Adrenal gland (tissue), 12 donors: ENCODE data around the gene ZNF700. TPM values are rescaled to one million over a fixed set of nuclear protein-coding genes. Genes with fewer than 3 reads are reported as not detected.
"Not testable (repeated sequence)": the region's sequence is repeated elsewhere in the genome, so short reads cannot be mapped to it uniquely, and the experiment has no call there.

Experiments used
- DNase-seq, 7 donors: peaks; one replicate each; pipeline ENCODE4 v3.0.0-alpha.2; 2019 to 2020
- H3K27ac ChIP-seq, 5 donors: fragments of 200-600 bp; sonication (generic) in 4 of 5; 1 replicate in 3 of 5; 2 replicates in 2 of 5; pipeline versions ENCODE4 v1.5.1 to v1.8.0; 2016 to 2020; ENCODE audit warnings: mild to moderate bottlenecking in 1 of 5
- H3K27me3 ChIP-seq: fragments of 200-600 bp; 2 replicates; pipeline ENCODE4 v1.8.0; 2021
- H3K36me3 ChIP-seq, 2 donors: fragments of 200-600 bp; replicated peaks in 1 of 2; 1 replicate in 1 of 2; 2 replicates in 1 of 2; pipeline versions ENCODE4 v1.5.1 to v1.8.0; 2018 to 2022
- H3K4me1 ChIP-seq, 2 donors: fragments of 200-600 bp; replicated peaks in 1 of 2; 1 replicate in 1 of 2; 2 replicates in 1 of 2; pipeline versions ENCODE4 v1.5.1 to v1.8.0; 2018 to 2021
- H3K4me3 ChIP-seq, 4 donors: fragments of 200-600 bp; sonication (generic) in 3 of 4; one replicate each; pipeline ENCODE4 v1.5.1; 2016 to 2018
- H3K9me3 ChIP-seq, 3 donors: fragments of 200-600 bp; sonication (generic) in 1 of 3; replicated peaks in 1 of 3; 1 replicate in 2 of 3; 2 replicates in 1 of 3; pipeline versions ENCODE4 v1.5.1 to v1.8.0; 2016 to 2021
- POLR2A ChIP-seq, 2 donors: fragments of 450-650 bp; IDR thresholded peaks; one replicate each; pipeline ENCODE4 v1.6.1; 2017; ENCODE audit warnings: antibody characterized with exemption in 2 of 2, mild to moderate bottlenecking in 2 of 2, moderate library complexity in 1 of 2
- WGBS, 4 donors: extraction: QIAGEN DNeasy Blood & Tissue Kit in 2 of 4; methylation state at CpG; one replicate each; pipeline versions ENCODE4 v1.1.5 to v1.1.7; 2013 to 2017; 5-methylcytosine and 5-hydroxymethylcytosine counted together
- intact Hi-C, 2 donors: fragments of 100-400 bp; cut with DNase I; formaldehyde crosslinking; loops; one replicate each; pipeline versions ENCODE4 v1.14.1 to v1.15.0; 2022 to 2023
- polyA plus RNA-seq, 3 donors: library from polyadenylated mRNA; stranded (reverse); fragments of 200-250 nt in 2 of 3; fragments of 350-450 nt in 1 of 3; fragmentation: Illumina TruSeq in 1 of 3; extraction: RNeasy Lipid Tissue Mini Kit (QIAGEN cat#74804) in 1 of 3; gene quantifications; one replicate each; pipeline ENCODE4 v1.2.3, GENCODE V29; 2013 to 2014
- total RNA-seq, 9 donors: library from RNA; depleted of rRNA in 4 of 9; stranded (reverse); fragments of >200 nt in 4 of 9; fragments of 120-200 nt in 1 of 9; fragmentation: NEBNext Ultra II Directional in 1 of 9; extraction: Animal tissue kit (Norgen Biotek cat#: 25700) in 1 of 9; gene quantifications; one replicate each; pipeline versions ENCODE4 v1.1.0 to v1.2.4, GENCODE V29; 2013 to 2023
- TF ChIP-seq, protein P1 (sequence below), 6 experiments: fragments of 450-650 bp in 4 of 6; fragments of 200-600 bp in 2 of 6; sonication (generic) in 1 of 6; IDR thresholded peaks; 1 replicate in 5 of 6; 2 replicates in 1 of 6; pipeline versions ENCODE4 v1.5.1 to v1.8.0; 2016 to 2021; ENCODE audit warnings: antibody characterized with exemption in 6 of 6, mild to moderate bottlenecking in 2 of 6, moderate library complexity in 1 of 6
- donor health status: healthy with polysubstance abuse.
- donor health status: Bipolar disorder and iron deficiency.
- donor health status: DM: yes; HTN: yes; CAD: no.
- donor health status: DM: no; HTN: no; CAD: no.
- donor health status: DM: no; HTN: no; CAD: no.
- donor health status: DM: yes; HTN: yes; CAD: no.

The ZNF700 gene
- total and polyA plus RNA-seq, 12 donors, result 5.5 to 27.3 (median 12.4) TPM

DNA sequence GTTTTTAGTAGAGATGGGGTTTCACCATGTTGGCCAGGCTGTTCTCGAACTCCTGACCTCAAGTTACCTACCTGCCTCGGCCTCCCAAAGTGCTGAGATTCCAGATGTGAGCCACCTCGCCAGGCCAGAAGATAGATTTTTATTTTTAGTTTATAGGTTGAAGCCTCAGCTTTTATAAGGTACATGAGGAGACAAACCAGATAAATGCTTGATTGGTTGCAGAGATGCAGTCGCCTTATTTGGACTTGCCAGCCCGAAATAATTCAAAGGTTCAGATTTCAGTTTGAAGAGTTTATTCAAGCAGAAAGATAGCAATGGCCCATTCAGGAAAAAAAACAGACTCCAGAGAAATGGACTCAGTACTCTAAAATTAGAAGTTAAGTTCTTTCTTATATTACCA lies 34.3 kb upstream of the ZNF700 start:
- DNase-seq, result no peak
- intact Hi-C loops, result no loop called here
- TF ChIP-seq POLR2A (IDR thresholded peaks at IDR 0.05), result no peak
- TF ChIP-seq, protein P1, sequence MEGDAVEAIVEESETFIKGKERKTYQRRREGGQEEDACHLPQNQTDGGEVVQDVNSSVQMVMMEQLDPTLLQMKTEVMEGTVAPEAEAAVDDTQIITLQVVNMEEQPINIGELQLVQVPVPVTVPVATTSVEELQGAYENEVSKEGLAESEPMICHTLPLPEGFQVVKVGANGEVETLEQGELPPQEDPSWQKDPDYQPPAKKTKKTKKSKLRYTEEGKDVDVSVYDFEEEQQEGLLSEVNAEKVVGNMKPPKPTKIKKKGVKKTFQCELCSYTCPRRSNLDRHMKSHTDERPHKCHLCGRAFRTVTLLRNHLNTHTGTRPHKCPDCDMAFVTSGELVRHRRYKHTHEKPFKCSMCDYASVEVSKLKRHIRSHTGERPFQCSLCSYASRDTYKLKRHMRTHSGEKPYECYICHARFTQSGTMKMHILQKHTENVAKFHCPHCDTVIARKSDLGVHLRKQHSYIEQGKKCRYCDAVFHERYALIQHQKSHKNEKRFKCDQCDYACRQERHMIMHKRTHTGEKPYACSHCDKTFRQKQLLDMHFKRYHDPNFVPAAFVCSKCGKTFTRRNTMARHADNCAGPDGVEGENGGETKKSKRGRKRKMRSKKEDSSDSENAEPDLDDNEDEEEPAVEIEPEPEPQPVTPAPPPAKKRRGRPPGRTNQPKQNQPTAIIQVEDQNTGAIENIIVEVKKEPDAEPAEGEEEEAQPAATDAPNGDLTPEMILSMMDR (IDR thresholded peaks at IDR 0.05), result no peak
- no peaks in the 10 kb centered on the region for H3K27me3 ChIP-seq
- no peak overlapping the region for H3K27ac ChIP-seq
- H3K36me3 ChIP-seq, result no peaks in the 10 kb centered on the region
- 90 to 97% (median 96%) methylated on average over 5 of the region's 5 CpGs for WGBS, 4 donors
- no peak overlapping the region for H3K4me3 ChIP-seq
- no peaks in the 10 kb centered on the region for H3K9me3 ChIP-seq
- H3K4me1 ChIP-seq, result peaks cover 3 to 9% of the 10 kb centered on the region in 2 donors

DNA sequence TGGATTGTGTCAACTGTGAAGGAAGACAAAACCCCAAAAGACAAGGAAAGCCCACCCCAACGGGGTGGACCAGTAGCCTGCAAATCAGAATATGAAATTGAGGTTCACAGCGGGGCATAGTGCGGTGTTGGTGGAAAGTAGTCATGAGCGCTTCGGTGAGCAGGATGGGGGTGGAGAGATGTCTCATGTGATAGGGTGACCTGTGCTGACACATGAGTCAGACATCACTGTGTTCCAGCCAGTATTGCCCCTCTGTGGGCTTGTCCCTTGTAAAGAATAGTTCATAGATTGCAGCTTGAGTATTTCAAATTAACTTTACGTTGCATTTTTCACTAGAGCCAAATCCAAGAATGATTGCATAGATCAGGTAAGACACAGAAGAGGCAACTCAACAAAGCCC lies 30.1 kb upstream of the ZNF700 start:
- intact Hi-C loops, result no loop called here
- WGBS, 4 donors, result 95 to 99% (median 98%) methylated on average over 6 of the region's 6 CpGs
- DNase-seq, result no peak
- H3K4me3 ChIP-seq, result no peak overlapping the region
- H3K36me3 ChIP-seq, result no peaks in the 10 kb centered on the region
- H3K27me3 ChIP-seq, result no peaks in the 10 kb centered on the region
- peaks cover 0 to 4% (median 0%) of the 10 kb centered on the region in 3 donors for H3K9me3 ChIP-seq
- TF ChIP-seq, protein P1 (IDR thresholded peaks at IDR 0.05), result no peak
- no peak for TF ChIP-seq POLR2A (IDR thresholded peaks at IDR 0.05)
- H3K4me1 ChIP-seq, result no peaks in the 10 kb centered on the region
- no peak overlapping the region for H3K27ac ChIP-seq

DNA sequence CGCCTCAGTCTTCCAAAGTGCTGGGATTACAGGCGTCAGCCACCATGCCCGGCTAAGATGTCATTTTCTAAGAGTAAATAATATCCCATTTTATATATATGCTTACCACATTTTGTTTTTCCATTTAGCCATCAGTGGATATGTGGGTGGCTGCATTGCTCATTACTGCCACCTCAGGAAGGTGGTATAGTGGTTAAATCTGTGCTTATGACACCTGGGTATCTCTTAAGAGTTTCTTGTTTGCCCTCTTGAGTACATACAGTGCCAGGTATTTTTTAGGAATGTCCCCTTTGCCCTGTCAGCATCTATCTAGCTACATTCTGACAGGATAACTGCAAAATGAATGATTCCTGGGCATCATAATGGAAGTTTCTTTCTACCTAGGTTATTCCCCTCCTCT lies 22.7 kb upstream of the ZNF700 start:
- no peak overlapping the region for H3K27ac ChIP-seq
- H3K27me3 ChIP-seq, result no peaks in the 10 kb centered on the region
- no peaks in the 10 kb centered on the region for H3K4me1 ChIP-seq
- TF ChIP-seq, protein P1 (IDR thresholded peaks at IDR 0.05), result no peak
- TF ChIP-seq POLR2A (IDR thresholded peaks at IDR 0.05), result no peak
- intact Hi-C loops, result no loop called here
- H3K36me3 ChIP-seq, result peaks cover 4 to 22% of the 10 kb centered on the region in 2 donors
- H3K4me3 ChIP-seq, result no peak overlapping the region
- 87 to 97% (median 96%) methylated on average over 3 of the region's 3 CpGs for WGBS, 4 donors
- no peak for DNase-seq
- H3K9me3 ChIP-seq, result peaks cover 12 to 45% (median 24%) of the 10 kb centered on the region in 3 donors

DNA sequence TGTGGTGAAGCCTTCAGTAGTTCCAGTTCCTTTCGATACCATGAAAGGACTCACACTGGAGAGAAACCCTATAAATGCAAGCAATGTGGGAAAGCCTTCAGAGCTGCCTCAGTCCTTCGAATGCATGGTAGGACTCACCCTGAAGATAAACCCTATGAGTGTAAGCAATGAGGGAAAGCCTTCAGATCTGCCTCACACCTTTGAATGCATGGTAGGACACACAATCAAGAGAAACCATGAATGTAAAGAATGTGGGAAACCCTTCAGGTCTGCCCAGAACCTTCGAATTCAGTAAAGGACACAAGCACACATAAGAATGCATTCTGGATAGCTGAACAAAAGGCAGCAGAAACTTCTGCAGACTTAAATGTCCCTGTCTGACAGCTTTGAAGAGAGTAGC lies 19.0 kb upstream of the ZNF700 start:
- TF ChIP-seq POLR2A (IDR thresholded peaks at IDR 0.05), result no peak
- no peak for DNase-seq
- H3K36me3 ChIP-seq, result peaks cover 4 to 22% of the 10 kb centered on the region in 2 donors
- no peaks in the 10 kb centered on the region for H3K4me1 ChIP-seq
- H3K27ac ChIP-seq, result no peak overlapping the region
- WGBS, 4 donors, result 92 to 96% (median 95%) methylated on average over 3 of the region's 3 CpGs
- H3K9me3 ChIP-seq, result peaks cover 12 to 49% (median 28%) of the 10 kb centered on the region in 3 donors
- peak overlapping the region in 1 of 4 donors; percentile 8 for H3K4me3 ChIP-seq
- intact Hi-C loops, result no loop called here
- H3K27me3 ChIP-seq, result no peaks in the 10 kb centered on the region

DNA sequence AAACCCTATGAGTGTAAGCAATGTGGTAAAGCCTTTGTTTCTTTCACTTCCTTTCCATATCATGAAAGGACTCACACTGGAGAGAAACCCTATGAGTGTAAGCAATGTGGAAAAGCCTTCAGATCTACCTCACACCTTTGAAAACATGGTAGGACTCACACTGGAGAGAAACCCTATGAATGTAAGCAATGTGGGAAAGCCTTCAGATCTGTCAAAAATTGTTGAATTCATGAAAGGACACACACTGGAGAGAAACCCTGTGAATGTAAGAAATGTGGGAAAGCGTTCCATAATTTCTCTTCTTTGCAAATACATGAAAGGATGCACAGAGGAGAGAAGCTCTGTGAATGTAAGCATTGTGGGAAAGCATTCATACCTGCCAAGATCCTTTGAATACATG lies 13.0 kb upstream of the ZNF700 start:
- H3K36me3 ChIP-seq, DNase-seq, H3K4me1 ChIP-seq, H3K27ac ChIP-seq, intact Hi-C loops, H3K27me3 ChIP-seq, H3K4me3 ChIP-seq: not testable (repeated sequence)
- H3K9me3 ChIP-seq, result peaks cover 3 to 43% (median 3%) of the 10 kb centered on the region in 3 donors
- WGBS, 4 donors, result 91 to 97% (median 93%) methylated on average over 1 of the region's 1 CpG

DNA sequence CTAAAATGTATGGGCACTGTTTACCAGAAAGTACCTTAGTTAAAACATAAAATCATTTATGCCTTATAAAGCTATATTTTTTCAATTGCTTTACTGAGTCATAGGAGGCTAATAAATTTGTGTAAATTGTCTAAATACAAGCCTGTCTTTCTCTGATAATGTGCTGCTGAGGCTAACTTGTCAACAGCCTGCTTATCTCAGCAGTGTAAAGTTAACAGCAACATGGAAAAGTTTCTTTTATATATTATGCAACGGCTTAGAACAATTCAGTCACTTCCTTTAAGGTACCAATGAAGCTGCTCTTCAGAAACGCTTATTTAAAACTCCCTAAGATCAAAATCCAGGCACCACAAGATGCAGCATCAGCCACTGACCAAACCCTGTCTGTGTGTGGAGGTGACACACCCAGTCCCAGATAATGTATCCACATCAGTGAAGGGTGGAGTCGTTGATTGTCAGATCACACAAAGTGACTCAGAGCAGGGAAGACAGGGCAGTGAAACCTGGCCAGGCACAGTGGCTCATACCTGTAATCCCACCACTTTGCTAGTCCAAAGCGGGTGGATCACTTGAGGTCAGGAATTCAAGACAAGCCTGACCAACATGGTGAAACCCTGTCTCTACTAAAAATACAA lies 10.4 kb upstream of the ZNF700 start:
- 93 to 100% (median 96%) methylated on average over 3 to 4 of the region's 4 CpGs for WGBS, 4 donors
- peaks cover 0 to 33% (median 3%) of the 10 kb centered on the region in 3 donors for H3K9me3 ChIP-seq
- H3K27me3 ChIP-seq, H3K4me1 ChIP-seq, H3K36me3 ChIP-seq, H3K4me3 ChIP-seq, intact Hi-C loops, DNase-seq, H3K27ac ChIP-seq: not testable (repeated sequence)
